Karpas-422 (cell line): ENCODE results near the gene TBC1D20. TPM values are rescaled to one million over a fixed set of nuclear protein-coding genes. Genes with fewer than 3 reads are reported as not detected.

ENCODE experiments used
- DNase-seq: peaks from one replicate; pipeline ENCODE4 v3.0.0-alpha.2; 2015
- H2AFZ ChIP-seq: fragments of 200-600 bp; sonication (generic); 2 replicates; pipeline ENCODE4 v1.6.1; 2014; ENCODE audit warnings: antibody characterized with exemption, low read length, mixed read lengths
- H3K27ac ChIP-seq: fragments of 200-600 bp; sonication (generic); 2 replicates; pipeline ENCODE4 v1.5.1; 2014; ENCODE audit warnings: mild to moderate bottlenecking, low read length, moderate library complexity
- H3K27me3 ChIP-seq: fragments of 200-600 bp; sonication (generic); 2 replicates; pipeline ENCODE4 v1.6.1; 2014; ENCODE audit warnings: low read length, mixed read lengths
- H3K36me3 ChIP-seq: fragments of 200-600 bp; sonication (generic); 2 replicates; pipeline ENCODE4 v1.6.1; 2014; ENCODE audit warnings: low read length, mixed read lengths; ENCODE audit not compliant: insufficient read depth
- H3K4me1 ChIP-seq: fragments of 200-600 bp; sonication (generic); 2 replicates; pipeline ENCODE4 v1.6.1; 2014; ENCODE audit warnings: mild to moderate bottlenecking, low read length, mixed read lengths
- H3K4me2 ChIP-seq: fragments of 200-600 bp; sonication (generic); 2 replicates; pipeline ENCODE4 v1.6.1; 2014; ENCODE audit warnings: low read length, low read depth, mild to moderate bottlenecking; ENCODE audit not compliant: poor library complexity, severe bottlenecking
- H3K4me3 ChIP-seq: fragments of 200-600 bp; sonication (generic); 2 replicates; pipeline ENCODE4 v1.5.1; 2014; ENCODE audit warnings: mild to moderate bottlenecking, antibody characterized with exemption, low read length, mixed read lengths
- H3K79me2 ChIP-seq: fragments of 200-600 bp; sonication (generic); 2 replicates; pipeline ENCODE4 v1.6.1; 2014; ENCODE audit warnings: mild to moderate bottlenecking, low read length, mixed read lengths
- H3K9ac ChIP-seq: fragments of 200-600 bp; sonication (generic); 2 replicates; pipeline ENCODE4 v1.6.0; 2014; ENCODE audit warnings: low read length
- H3K9me2 ChIP-seq: fragments of 200-600 bp; sonication (generic), shearing (Covaris generic); replicated peaks from 2 replicates; pipeline ENCODE4 v1.6.0; 2014; ENCODE audit warnings: mild to moderate bottlenecking, low read length, moderate library complexity; ENCODE audit not compliant: insufficient read depth
- H3K9me3 ChIP-seq: fragments of 300-700, 200-600 bp; sonication (generic); 2 replicates; pipeline ENCODE4 v1.6.1; 2014; ENCODE audit warnings: low read length, mixed read lengths
- H4K20me1 ChIP-seq: fragments of 200-600 bp; sonication (generic); 2 replicates; pipeline ENCODE4 v1.6.1; 2014; ENCODE audit warnings: mild to moderate bottlenecking, antibody characterized with exemption, low read length, low read depth; ENCODE audit not compliant: insufficient read depth
- total RNA-seq: library from RNA; depleted of rRNA; stranded (reverse); fragments of >200 nt; shearing (Covaris generic); gene quantifications from 2 replicates; pipeline ENCODE4 v1.2.3, GENCODE V29; 2014; ENCODE audit warnings: low replicate concordance

The TBC1D20 gene
- total RNA-seq, 1 experiment from 2014 or later, result 26.1 TPM

DNA sequence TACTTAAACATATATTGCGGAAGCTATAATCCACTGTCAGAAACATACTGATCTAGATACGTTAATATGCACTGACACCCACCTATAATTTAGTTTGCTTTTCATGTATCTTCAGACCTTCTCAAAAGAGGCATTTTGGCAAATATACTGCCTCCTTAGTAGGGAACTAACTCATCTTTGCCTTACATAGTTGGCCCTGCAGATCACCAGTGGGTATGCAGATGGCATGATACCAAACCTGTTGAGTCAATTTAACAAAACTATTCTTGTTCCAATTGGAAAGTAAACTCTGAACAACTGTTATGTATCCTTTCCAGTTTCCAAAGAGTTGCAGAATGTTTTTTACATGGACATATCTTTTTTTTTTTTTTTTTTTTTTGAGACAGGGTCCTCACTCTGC, 35.6 kb upstream of the TBC1D20 start:
- peaks cover 71% of the 10 kb centered on the region for H3K36me3 ChIP-seq
- no peaks in the 10 kb centered on the region for H3K9me3 ChIP-seq
- no peak overlapping the region for H2AFZ ChIP-seq
- no peak overlapping the region for H3K4me2 ChIP-seq
- H3K27me3 ChIP-seq, result no peaks in the 10 kb centered on the region
- H3K4me1 ChIP-seq, result peaks cover 37% of the 10 kb centered on the region
- DNase-seq, result no peak
- H3K27ac ChIP-seq, result no peak overlapping the region
- H3K9ac ChIP-seq, result no peak overlapping the region
- H3K4me3 ChIP-seq, result no peak overlapping the region
- H3K9me2 ChIP-seq, result no peaks in the 10 kb centered on the region
- H4K20me1 ChIP-seq, result no peaks in the 10 kb centered on the region
- peaks cover 3% of the 10 kb centered on the region; the same call in 1 of the 2 replicates for H3K79me2 ChIP-seq

DNA sequence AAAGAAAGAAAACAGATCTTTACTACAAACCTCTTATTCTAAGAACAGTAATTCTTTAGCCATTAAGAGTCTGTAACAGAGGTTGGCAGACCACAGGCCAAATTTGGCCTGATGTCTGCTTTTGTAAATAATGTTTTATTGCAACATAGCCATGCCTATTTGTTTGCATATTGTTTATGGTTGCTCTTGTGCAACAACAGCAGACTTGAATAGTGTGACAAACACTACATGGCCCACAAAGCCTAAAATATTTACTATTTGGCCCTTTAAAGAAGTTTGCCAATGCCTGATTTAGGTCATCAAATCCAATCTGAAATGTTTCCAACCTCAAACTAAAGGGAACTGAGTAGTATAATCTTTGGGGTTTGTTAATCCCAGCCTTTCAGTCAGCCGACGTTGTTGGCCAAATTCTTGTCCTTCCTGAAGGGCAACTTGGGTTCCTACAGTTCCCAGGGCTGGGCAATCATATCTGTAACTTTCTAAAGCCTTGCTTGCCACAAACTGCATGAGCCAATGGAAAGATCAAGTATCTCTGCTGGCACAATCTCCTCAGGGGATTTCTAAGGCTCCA, 33.9 kb upstream of the TBC1D20 start:
- Histone ChIP-seq H3K9me2 (no peaks in the 10 kb centered on the region), H3K27ac (no peak overlapping the region), H4K20me1 (no peaks in the 10 kb centered on the region), H3K4me2 (no peak overlapping the region), H3K4me1 (peaks cover 24% of the 10 kb centered on the region), H2AFZ (no peak overlapping the region), H3K36me3 (peaks cover 76% of the 10 kb centered on the region), H3K9ac (no peak overlapping the region), H3K79me2 (0 out of 2 replicates have a peak, but pooled peaks cover 3% of the 10 kb centered on the region), H3K27me3 (no peaks in the 10 kb centered on the region), H3K4me3 (no peak overlapping the region), H3K9me3 (no peaks in the 10 kb centered on the region)
- DNase-seq, result no peak

DNA sequence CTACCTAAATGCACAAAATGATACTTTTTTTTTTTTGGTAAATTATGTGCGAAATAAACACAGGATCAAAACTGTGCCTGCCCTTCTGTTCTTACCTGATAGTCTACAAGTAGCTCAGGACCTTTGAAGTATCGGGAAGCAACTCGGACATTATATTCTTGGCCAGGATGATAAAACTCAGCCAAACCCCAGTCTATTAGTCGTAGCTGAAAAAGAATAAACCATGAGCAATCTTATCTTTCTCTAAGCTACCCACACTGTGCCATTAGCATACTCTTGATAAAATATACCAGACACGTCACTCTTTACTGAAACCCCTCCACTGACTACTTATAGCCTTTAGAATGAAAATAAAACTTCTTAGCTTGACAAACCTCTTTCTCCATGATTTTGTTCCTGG, 29.8 kb upstream of the TBC1D20 start:
- no peaks in the 10 kb centered on the region for H3K9me3 ChIP-seq
- no peaks in the 10 kb centered on the region for H3K27me3 ChIP-seq
- H3K9ac ChIP-seq, result no peak overlapping the region
- H3K79me2 ChIP-seq, result 0 out of 2 replicates have a peak, but pooled peaks cover 3% of the 10 kb centered on the region
- H3K9me2 ChIP-seq, result no peaks in the 10 kb centered on the region
- H3K4me2 ChIP-seq, result no peak overlapping the region
- no peak for DNase-seq
- no peak overlapping the region for H2AFZ ChIP-seq
- no peak overlapping the region for H3K27ac ChIP-seq
- peaks cover 76% of the 10 kb centered on the region for H3K36me3 ChIP-seq
- peaks cover 24% of the 10 kb centered on the region for H3K4me1 ChIP-seq
- no peaks in the 10 kb centered on the region for H4K20me1 ChIP-seq
- no peak overlapping the region for H3K4me3 ChIP-seq

DNA sequence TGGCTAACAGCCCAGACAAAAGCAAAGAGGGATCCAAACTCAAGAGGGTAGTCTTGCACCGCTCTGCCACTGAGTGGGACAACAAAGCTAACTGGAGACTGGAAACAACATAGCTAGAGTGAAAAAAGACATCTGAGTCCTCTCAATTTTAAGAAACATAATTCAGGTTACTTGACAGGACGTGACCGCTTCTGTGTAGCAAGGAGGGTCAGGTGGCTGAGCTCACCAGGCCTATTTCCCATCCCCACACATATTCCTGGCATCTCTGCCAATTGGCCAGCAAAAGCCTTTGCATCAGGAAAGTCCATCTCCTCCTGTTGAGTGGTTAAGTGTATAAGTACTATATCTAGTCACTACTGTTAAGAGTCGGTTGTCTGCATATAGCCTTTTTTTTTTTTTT, 25.3 kb upstream of the TBC1D20 start:
- no peaks in the 10 kb centered on the region for H3K4me1 ChIP-seq
- no peaks in the 10 kb centered on the region for H3K27me3 ChIP-seq

DNA sequence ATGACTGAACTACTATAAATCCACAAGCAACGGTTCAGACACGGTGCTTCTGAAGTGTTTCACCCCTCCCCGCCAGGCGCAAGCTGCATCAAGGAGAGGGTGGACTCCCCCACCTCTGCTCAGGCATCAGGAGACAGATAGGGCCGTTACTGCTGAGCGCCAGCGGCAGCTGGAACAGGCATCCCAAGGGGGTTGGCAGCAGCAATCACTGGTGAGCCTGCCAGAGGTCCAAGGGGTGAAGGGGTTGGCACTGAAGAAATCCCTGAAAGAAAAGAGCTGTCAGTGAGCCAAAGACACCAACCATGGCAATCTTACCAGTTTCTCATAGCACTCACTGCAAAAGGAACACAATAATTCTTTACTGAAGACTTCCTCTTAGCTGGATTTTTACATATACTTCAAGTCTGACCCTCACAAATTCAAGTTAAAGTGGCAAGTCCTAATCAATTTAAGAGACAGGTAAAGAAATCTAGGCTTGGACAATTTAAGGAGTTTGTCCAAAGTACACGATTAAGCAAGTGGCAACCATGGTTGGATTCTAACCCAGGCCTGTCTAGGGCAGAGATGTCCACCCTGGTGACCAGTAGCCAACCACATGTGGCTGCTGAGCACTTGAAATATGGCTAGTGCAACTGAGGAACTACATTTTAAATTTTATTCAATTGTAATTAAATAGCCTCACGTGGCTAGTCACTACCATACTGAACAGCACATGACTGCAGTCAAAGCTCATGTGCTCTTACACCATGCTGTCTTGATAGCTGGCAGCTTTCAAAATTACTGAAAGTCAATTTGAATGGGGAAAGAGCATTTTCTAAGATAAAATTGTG, 21.7 kb upstream of the TBC1D20 start:
- Histone ChIP-seq H3K79me2 (no peaks in the 10 kb centered on the region), H3K27ac (no peak overlapping the region), H3K4me3 (no peak overlapping the region), H3K9ac (no peak overlapping the region), H3K36me3 (peaks cover 46% of the 10 kb centered on the region), H3K4me1 (no peaks in the 10 kb centered on the region), H3K27me3 (no peaks in the 10 kb centered on the region), H2AFZ (no peak overlapping the region), H4K20me1 (no peaks in the 10 kb centered on the region), H3K9me3 (no peaks in the 10 kb centered on the region), H3K9me2 (no peaks in the 10 kb centered on the region), H3K4me2 (no peak overlapping the region)
- no peak for DNase-seq

More for the DNA sequence above, 25.3 kb upstream of the TBC1D20 start:
- Histone ChIP-seq H3K79me2 (no peaks in the 10 kb centered on the region), H3K36me3 (peaks cover 62% of the 10 kb centered on the region), H3K4me2 (no peak overlapping the region), H3K27ac (no peak overlapping the region), H3K9me3 (no peaks in the 10 kb centered on the region), H4K20me1 (no peaks in the 10 kb centered on the region), H3K9me2 (no peaks in the 10 kb centered on the region), H3K9ac (no peak overlapping the region), H2AFZ (no peak overlapping the region), H3K4me3 (no peak overlapping the region)
- no peak for DNase-seq

DNA sequence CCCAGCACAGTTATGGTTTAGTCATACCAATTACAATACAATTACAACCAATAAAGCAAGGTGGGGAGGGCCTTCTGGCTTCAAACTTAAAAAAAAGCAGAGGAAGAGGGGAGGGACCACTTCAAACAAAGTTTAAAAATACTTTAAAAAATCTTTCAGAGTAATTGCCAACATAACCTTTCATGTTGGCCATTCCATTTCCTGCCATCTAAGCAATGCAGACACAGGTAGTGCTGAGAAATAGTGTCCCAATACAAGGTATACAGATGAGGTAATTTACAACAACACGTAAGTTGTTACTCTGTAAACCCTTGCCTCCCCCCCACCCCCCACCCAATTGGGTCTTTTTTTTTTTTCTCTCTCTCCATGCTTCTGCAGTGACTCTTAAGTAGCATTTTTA, 18.8 kb upstream of the TBC1D20 start:
- Histone ChIP-seq H3K27me3 (no peaks in the 10 kb centered on the region), H2AFZ (no peak overlapping the region), H3K36me3 (peaks cover 33% of the 10 kb centered on the region), H3K9me3 (no peaks in the 10 kb centered on the region), H3K4me2 (no peak overlapping the region), H3K9ac (no peak overlapping the region), H3K9me2 (no peaks in the 10 kb centered on the region), H3K4me3 (no peak overlapping the region), H3K79me2 (no peaks in the 10 kb centered on the region), H4K20me1 (0 out of 2 replicates have a peak, but pooled peaks cover 4% of the 10 kb centered on the region), H3K27ac (no peak overlapping the region), H3K4me1 (no peaks in the 10 kb centered on the region)
- no peak for DNase-seq

DNA sequence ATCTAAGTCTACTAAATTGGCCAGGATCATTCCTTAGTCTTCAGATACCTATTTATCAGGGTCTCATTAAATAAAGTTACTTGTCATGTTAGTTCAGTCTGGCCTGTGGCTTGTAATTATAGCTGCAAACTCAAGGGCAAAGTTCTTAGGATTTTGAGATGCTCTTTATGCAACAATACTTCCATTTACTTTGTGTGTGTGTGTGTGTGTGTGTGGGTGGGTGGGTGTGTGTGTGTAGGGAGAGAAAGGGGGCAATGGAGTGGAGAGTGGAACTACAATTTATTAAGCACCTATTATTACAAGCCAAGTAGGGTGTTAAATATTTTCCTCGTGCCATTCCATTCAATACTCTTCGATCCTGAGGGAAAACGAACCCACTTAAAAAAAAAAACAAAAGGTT, 17.7 kb upstream of the TBC1D20 start:
- no peaks in the 10 kb centered on the region for H3K27me3 ChIP-seq
- no peak overlapping the region for H2AFZ ChIP-seq
- H3K79me2 ChIP-seq, result no peaks in the 10 kb centered on the region
- H3K4me3 ChIP-seq, result no peak overlapping the region
- peaks cover 31% of the 10 kb centered on the region for H3K36me3 ChIP-seq
- H3K9me2 ChIP-seq, result no peaks in the 10 kb centered on the region
- H3K27ac ChIP-seq, result no peak overlapping the region
- H3K4me2 ChIP-seq, result no peak overlapping the region
- DNase-seq, result no peak
- H3K9me3 ChIP-seq, result no peaks in the 10 kb centered on the region
- 0 out of 2 replicates have a peak, but pooled peaks cover 4% of the 10 kb centered on the region for H4K20me1 ChIP-seq
- no peak overlapping the region for H3K9ac ChIP-seq
- no peaks in the 10 kb centered on the region for H3K4me1 ChIP-seq

DNA sequence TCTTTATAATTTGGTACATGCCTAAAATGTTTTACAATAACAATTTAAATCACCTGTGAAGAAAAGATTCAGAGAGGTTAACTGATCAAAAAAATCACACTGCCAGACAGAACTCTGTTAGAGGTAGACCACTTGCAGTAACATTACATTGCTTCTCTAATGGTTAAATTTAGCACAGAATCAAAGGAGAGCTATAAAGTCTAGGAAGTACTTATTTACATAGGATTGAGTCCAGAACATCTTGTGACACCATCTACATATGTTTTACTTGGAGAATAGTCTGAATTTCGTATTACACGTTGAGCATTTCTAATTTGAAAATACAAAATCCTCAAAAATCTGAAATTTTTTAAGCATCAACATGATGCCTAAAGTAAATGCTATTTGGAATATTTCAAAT, 17.2 kb upstream of the TBC1D20 start:
- Histone ChIP-seq H3K9me3 (no peaks in the 10 kb centered on the region), H3K4me1 (no peaks in the 10 kb centered on the region), H3K27me3 (no peaks in the 10 kb centered on the region), H3K79me2 (no peaks in the 10 kb centered on the region), H3K4me2 (no peak overlapping the region), H3K36me3 (peaks cover 30% of the 10 kb centered on the region), H2AFZ (no peak overlapping the region), H3K4me3 (no peak overlapping the region), H4K20me1 (0 out of 2 replicates have a peak, but pooled peaks cover 4% of the 10 kb centered on the region), H3K9me2 (no peaks in the 10 kb centered on the region), H3K9ac (no peak overlapping the region), H3K27ac (no peak overlapping the region)
- DNase-seq, result no peak
